GM18498 (cell line): ENCODE results near the gene CYTH4.
"Not testable (repeated sequence)": the region's sequence is repeated elsewhere in the genome, so short reads cannot be mapped to it uniquely, and the experiment has no call there.

Experiments
- ATAC-seq: cut with Tn5 transposase; IDR thresholded peaks from one replicate; pipeline ENCODE4 v1.9.1; 2021; ENCODE audit warnings: mild to moderate bottlenecking, moderate library complexity; ENCODE audit not compliant: unreplicated experiment

CYTH4 gene

GRCh38 chr22:37326726-37327125 is 44.4 kb downstream of the CYTH4 start:
- ATAC-seq: no peak

DNA sequence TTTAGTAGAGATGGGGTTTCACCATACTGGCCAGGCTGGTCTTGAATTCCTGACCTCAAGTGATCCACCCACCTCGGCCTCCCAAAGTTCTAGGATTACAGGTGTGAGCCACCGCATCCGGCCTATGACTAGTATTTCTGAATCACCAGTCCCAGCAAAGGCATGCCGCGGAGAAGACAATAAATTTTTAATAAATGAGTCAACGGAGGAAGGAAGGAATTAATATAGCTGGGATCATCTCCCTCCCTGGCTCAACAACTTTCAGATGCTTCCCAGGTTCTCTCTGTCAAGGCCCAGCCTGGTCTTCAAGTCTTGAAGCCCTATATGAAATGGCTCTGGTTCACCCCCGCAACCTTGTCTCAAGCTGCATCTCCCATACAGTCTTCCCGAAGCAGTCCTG is 45.7 kb downstream of the CYTH4 start:
- ATAC-seq: no peak

DNA sequence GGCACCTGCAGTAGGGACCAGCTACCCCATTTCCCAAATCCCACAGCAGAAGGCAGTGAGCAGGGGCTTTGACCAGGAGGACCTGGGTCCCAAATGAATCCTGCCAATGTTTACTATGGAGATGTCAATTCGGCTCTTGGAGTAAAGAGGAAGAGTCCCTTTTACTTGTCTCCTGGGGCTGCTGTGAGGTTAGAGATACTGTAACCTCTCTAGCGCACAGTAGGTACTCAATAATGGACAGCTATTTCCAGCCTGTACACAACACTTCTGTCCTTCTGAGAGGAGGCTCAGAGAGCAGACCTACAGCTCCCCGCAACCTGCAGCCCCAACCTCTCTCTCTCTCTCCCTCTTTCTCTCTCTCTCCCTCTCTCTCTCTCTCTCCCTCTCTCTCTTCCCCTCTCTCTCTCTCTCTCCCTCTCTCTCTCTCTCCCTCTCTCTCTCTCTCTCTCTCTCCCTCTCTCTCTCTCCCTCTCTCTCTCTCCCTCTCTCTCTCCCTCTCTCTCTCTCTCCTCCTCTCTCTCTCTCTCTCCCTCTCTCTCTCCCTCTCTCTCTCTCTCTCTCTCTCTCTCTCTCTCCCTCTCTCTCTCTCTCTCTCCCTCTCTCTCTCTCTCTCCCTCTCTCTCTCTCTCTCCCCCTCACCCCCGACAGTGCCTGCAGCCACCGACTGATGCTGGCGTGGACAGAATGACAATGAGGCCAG is 46.4 kb downstream of the CYTH4 start:
- ATAC-seq: not testable (repeated sequence)

GRCh38 chr22:37329238-37330140 is 47.2 kb downstream of the CYTH4 start:
- ATAC-seq: no peak

- ATAC-seq: no peak
Observed at GRCh38 chr22:37330200-37331033, 48.1 kb downstream of the CYTH4 start.

DNA sequence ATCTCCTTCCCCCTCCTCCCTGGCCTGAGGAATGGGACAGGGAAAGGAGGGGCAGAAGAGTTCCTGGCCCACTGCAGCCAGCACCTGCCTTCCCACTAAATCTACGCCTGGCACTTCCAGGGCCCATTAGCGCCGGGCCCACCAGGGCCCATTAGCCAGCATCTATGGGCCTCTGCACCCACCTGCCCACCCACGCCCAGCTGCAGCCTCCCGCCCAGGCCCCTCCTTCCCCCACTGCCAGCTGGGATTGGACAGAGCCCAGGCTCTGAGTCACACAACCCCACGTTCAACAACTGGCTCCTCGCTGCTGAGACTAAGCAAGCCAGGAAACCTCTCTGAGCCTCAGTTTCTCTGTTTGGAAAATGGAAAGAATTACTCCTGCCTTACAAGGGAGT is 48.7 kb downstream of the CYTH4 start:
- no peak for ATAC-seq

DNA sequence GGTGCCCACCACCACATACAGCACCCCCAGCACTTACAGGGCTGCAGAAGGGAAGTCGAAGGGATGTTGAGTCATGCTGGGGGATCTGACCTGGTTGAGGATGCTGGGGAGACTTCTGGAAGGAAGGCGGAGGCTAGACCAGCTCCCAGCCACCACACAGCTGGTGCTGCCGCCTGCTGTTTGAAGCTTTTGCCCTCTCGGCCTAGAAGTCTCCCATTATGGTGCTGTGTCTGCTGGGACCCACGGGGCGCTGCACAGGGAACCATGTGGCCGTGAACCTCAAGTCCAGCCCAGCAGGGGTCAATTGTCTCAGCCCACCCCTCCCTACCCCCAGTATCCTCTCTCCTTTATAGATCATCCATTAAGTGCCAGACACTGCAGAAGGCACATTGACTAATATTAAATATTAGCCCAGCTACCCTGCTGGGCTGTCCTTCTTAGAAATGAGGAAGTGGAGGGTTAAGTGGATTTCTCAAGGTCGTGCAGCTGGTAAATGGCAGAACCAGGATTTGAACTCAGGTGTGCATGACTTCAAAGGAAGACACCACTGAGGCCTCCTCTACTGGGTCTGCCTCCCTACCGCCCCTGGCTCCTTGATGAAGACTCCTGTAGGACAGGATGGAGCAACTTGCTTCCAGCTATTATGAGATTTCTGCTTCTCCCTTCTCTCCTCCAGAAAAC is 49.7 kb downstream of the CYTH4 start:
- ATAC-seq: no peak

GRCh38 chr22:37333724-37334460 is 51.6 kb downstream of the CYTH4 start:
- ATAC-seq: no peak

GRCh38 chr22:37334461-37334858 is 52.2 kb downstream of the CYTH4 start:
- no peak for ATAC-seq

- ATAC-seq: no peak
Observed at GRCh38 chr22:37334859-37335805, 52.8 kb downstream of the CYTH4 start.

DNA sequence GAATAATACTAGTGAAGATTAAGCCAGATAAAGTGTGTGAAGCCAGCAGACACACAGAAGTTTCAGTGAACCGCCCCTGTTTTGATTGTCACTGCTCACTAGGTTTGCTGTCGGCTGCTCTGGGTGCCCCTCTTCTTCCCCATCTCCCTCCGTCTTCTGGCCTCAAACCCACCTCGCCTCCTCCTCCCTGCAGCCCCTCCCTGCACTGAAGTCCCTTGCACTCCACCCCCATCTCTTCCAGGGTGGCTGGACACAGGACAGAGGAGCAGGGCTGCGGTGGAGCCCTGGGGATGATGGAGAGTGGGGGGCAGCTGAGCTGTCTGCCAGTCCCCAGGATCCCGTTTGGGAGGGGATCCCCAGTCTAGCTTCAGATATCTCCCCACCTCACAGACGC is 53.5 kb downstream of the CYTH4 start:
- ATAC-seq: no peak

GRCh38 chr22:37336579-37336978 is 54.3 kb downstream of the CYTH4 start:
- no peak for ATAC-seq

- no peak for ATAC-seq
Observed at GRCh38 chr22:37337204-37337943, 55.1 kb downstream of the CYTH4 start.

DNA sequence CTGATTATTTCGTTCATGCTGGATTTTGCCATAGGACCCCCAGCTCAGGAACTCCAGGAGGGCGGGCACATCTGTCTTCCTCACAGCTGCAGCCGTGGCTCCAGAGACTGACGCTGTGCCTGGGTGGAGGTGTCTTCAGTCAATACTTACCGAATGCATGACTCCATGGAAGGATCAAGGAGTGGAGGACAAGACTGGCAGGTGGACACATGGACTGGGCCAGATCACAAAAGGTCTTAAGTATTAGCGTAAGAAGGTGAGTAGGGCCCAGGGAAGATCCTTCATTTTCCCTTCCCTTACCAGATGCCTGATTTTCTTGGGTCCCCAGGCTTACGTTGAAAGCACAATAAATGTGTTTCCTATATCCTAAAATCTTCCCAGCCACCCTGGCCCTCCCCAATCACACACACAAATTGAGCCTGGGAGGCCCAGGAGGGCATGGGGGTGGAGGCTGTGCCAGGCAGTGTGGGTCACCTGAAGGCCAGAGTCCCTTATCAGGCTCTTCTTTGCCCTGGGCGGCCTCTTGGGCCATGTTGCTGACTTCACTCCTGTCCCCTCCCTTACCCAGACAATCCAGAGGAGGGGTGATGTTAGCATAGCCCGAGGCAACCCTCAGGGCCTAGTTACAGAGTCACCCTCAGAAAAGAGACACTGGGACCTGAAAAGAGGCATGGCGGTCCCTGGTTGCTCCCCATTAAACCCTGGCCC is 56.4 kb downstream of the CYTH4 start:
- ATAC-seq: no peak

DNA sequence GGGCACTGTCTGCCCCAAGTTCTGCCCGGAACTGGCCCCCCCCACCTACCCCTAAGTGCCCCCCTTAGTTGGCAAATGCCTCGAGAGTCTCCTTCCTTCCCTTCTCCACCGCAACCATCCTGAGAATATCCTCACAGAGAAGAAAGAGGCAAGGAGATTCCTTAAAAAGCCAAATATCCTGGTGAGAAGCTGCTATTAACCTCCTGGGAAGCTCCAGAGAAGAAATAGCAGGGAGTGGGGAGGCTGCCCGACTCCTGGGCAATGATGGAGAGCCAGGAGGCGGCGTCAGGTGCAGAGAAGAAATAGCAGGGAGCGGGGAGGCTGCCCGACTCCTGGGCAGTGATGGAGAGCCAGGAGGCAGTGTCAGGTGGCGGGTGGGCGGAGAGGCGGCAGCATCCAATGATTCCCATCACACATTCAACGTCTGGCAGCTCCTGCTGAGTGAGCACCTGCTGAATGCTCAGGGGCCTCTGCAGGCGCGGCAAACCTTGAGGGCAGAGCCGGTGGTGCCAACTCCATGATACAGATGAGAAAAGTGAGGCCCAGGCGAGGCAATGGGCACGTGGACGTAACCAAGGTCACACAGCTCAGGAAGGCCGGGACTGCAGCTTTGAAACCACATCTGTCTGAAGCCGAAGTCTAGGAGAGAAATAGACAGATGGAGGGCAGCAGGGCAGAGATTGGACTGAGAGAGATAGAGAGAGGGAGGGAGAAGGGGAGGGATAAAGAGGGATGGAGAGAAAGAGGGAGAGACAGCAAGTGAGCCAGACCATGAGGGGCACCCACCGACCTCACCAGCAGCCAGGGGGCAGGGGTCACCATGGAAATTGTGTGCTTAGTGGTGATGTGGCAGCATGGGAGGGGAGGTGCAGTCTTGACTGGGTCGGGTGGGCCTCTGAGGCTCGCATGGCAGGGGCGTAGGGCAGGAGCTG is 58.3 kb downstream of the CYTH4 start:
- ATAC-seq: no peak

GRCh38 chr22:37342065-37342464 is 59.8 kb downstream of the CYTH4 start:
- ATAC-seq: no peak

GRCh38 chr22:37343348-37343747 is 61.0 kb downstream of the CYTH4 start:
- ATAC-seq: no peak
